Vagina (tissue), 2 donors: ENCODE measurements around the gene SLC6A7.

Source experiments
- CTCF ChIP-seq, 3 experiments: fragments of 450-650 bp in 2 of 3; fragments of 200-600 bp in 1 of 3; sonication (generic) in 1 of 3; IDR thresholded peaks; one replicate each; pipeline ENCODE4 v1.5.1; 2017 to 2019; ENCODE audit warnings: antibody characterized with exemption in 3 of 3, mild to moderate bottlenecking in 2 of 3, moderate library complexity in 2 of 3
- POLR2A ChIP-seq, 2 donors: fragments of 450-650 bp; IDR thresholded peaks; one replicate each; pipeline ENCODE4 v1.6.1; 2017; ENCODE audit warnings: antibody characterized with exemption in 2 of 2, mild to moderate bottlenecking in 2 of 2, moderate library complexity in 2 of 2

- TF ChIP-seq POLR2A (IDR thresholded peaks at IDR 0.05) (no peak), CTCF (IDR thresholded peaks at IDR 0.05) (no peak)
Observed at GRCh38 chr5:150196986-150197385, 7.1 kb downstream of the SLC6A7 start.
